Measurements from ENCODE around the gene TRMT10C. TPM values are rescaled to one million over a fixed set of nuclear protein-coding genes. Genes with fewer than 3 reads are reported as not detected.

TRMT10C gene
- total and polyA plus RNA-seq, 9 of the 15 experiments (the other 6 are each of a cell fraction or from before 2014, with no cell fraction given) = 48.6 to 106 (median 63.9) TPM

GRCh38 chr3:101573449-101574387 is 12.1 kb downstream of the TRMT10C start, which contains the start of gene PCNP (continued):
- 0 out of 4 replicates have a peak, but pooled peaks of 1 of the 2 experiments have one; percentile 52 for TF ChIP-seq ZMIZ1 (IDR thresholded peaks at IDR 0.05; ENCODE audit: low read depth in 2 of 2, low read length in 2 of 2)
- TF ChIP-seq ZNF830 (CRISPR knock-in tag; IDR thresholded peaks at IDR 0.05) = no peak
- no peak for TF ChIP-seq HMG20A (CRISPR knock-in tag; conservative IDR thresholded peaks at IDR 0.05)
- TF ChIP-seq ZNF277 (CRISPR knock-in tag; IDR thresholded peaks at IDR 0.05; ENCODE audit: borderline replicate concordance) = no peak
- peak; percentile 32; the same call in 1 of the 2 replicates for TF ChIP-seq SP1 (CRISPR knock-in tag; IDR thresholded peaks at IDR 0.05)
- no peak for TF ChIP-seq ZNF224 (CRISPR knock-in tag; IDR thresholded peaks at IDR 0.05)
- TF ChIP-seq RBM14 (IDR thresholded peaks at IDR 0.05; ENCODE audit: borderline replicate concordance, insufficient read depth, low read depth, low read length) = no peak
- no peak for TF ChIP-seq KLF13 (tag; IDR thresholded peaks at IDR 0.05; ENCODE audit: borderline replicate concordance, low read depth)
- TF ChIP-seq L3MBTL2 (IDR thresholded peaks at IDR 0.05) = peak; percentile 64
- TF ChIP-seq HDAC6 (IDR thresholded peaks at IDR 0.05; ENCODE audit: low read depth, low read length) = no peak
- TF ChIP-seq FOXO4 (CRISPR knock-in tag; IDR thresholded peaks at IDR 0.05) = no peak
- TF ChIP-seq NR1H2 (CRISPR knock-in tag; IDR thresholded peaks at IDR 0.05) = no peak
- no peak for TF ChIP-seq RERE (CRISPR knock-in tag; IDR thresholded peaks at IDR 0.05; ENCODE audit: borderline replicate concordance)
- no peak for TF ChIP-seq NR3C1 (CRISPR knock-in tag; IDR thresholded peaks at IDR 0.05)
